ENCODE measurements around the gene ISY1.
"Not testable (repeated sequence)": the region's sequence is repeated elsewhere in the genome, so short reads cannot be mapped to it uniquely, and the experiment has no call there.

The ISY1 gene

DNA sequence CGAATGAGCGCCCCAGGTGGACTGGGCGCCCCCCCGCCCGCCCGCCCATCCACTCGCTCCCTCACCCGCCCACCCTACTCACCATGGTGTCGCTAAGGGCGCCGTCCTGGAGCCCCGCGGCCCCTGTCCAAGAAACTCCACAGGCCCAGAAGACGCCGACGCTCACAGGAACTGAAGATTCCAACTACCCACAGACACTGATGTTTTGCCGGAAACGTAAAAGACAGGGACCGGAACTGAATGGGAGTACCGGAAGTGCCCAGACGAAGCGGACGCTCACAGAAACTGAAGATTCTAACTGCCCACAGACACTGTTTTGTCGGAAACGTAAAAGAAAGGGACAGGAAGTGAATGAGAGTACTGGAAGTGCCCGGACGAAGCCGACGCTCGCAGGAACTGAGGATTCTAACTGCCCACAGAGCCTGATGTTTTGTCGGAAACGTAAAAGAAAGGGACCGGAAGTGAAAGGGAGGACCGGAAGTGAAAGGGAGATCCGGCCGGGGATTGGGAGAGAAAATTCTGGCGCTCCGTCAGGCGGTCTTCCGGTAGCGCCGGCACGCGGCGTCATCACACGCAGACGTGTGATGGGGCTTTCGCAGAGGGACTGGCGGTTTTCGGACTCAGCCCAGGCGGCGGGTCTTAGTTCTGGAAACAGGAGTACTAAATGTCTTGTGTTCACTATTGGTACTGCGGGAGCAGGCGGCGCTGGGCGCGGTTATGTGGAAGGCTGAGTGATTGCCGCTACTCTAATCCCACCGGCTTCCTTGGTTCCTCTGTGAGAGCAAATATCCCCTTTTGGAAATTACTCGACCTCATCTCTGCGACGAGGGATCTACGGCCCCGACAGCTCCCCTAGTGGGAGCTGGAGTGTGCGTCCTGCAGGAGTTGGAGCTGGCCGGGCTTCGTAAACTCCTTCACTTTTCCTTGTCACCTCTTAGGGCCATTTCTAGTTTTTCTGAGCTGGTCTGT, at the start of gene ISY1:
Gene ISY1, minus strand, starts transcription at position 173 of the 969 bp plus-strand sequence. Its CDS starts 88 bp downstream, at position 85.
- DNase-seq = peak; percentile 95

DNA sequence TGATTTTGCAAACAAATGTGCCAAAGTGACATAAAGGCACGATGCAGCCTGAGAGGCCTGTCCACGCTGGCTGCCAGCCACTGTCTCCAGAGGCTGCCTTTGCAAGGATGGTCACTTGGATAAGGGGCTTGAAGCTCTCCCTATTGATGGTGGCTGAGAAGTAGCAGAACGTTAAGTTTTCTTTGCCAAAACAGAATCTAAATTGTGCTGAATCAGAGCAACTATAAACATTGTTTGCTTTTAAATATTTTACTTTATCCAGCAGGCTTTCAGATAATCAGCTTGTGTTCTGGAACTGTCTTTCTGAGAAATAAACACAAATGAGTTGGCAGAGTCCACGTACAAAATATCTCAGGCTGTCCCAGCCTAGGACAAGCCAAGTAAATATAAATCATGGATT, 46.6 kb upstream of the ISY1 start:
- no peak for DNase-seq

DNA sequence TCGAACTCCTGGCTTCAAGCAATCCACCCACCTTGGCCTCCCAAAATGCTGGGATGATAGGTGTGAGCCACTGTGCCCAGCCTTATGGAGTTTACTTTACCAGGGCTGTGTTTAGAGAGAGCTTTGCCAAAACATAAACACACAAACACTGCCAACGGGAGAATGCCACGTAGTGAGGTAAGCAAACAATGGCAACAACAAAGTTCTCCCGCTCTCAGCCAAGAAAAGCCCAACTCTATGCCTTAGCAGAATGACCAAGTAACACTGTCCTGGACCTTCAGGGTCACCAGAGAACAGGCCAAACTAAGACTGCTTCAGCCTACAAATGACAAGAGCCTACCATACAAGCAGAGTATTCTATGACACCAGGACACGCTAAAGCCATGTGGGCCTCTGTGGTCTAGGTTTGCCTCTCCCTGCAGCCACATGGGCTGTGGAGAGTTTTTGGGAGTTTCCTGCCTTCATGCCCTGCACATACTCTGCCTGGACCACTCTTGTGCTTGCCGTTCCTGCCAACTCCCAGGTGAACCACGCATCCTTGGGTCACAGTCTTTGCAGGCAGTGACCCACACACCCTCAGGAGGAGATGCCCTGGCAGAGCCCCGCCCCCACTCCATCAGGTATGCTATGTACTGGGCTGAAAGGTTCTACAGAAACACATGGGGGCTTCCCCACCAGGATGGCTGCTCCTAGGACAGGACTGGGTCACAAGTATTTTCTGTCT, 44.4 kb upstream of the ISY1 start:
- no peak for DNase-seq

DNA sequence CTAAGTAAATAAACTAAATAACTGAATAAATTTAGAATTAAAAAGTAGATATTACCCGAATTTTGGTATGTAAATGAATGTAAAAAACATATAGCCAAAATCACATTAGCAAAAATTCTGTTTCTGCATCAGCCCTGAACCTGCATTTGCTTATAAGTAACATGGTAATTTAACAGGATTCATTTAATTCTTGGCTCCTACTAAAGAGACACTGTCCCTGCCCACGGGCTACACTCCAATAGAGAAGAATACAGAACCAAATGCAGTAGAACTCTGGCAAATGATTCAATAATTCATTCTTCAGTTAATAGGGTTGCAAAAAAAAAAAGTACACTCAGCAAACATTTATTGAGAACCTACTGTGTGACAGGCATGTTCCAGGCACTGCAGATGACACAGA, 43.6 kb upstream of the ISY1 start:
- DNase-seq = no peak

DNA sequence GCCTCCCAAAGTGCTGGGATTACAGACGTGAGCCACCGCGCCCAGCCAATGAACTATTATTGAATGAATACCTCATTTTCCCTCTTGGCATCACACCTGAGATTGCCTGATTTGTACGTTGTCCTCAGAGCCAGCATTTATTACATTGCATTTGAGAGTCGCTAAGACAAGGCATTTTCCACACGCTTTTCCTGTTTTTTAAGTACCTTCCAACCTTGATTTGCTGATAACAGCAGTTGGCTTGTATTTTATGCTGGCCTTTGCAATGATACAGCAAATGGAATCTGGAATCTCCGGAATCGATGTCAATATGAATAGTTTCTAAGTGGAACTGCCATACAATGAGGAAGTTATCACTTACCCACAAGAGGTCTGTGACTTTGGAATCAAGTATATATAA, 38.5 kb upstream of the ISY1 start:
- no peak for DNase-seq

DNA sequence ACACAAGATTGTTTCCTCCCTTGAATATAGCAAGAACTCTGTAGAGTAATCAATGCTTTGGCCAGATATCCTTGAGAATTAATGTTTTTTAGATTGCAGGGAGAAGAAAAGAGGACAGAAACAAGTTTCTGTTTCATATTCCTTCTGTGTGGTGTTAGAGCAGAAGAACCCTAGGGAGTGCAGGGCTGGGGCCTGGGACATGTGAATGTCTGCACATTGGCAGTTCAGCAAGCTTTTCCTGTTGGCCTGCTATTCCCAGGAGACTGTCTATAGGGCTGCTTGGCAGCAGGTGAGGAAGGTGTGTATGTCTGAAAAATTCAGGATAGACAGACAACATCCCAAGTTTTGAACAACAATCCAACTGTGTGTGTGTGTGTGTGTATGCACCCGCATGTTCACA, 36.5 kb upstream of the ISY1 start:
- DNase-seq = no peak

DNA sequence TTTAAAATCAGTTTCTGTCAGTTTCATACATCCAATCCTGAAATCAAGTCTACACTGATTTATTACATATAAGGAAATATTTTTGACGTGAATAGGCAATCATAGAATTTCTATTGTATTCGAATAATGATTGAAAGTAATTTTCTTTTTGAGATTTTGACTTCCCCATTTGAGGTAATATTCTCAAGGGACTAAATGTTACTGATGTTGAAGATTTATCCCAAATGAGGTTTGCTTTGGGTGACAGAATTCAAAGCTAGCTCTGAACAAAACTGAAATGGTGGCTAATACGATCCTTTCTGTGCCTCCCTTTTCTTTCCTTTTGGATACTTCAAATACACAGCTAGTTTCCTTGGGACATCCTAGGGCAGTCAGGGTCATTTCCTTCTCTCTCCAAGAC, 35.7 kb upstream of the ISY1 start:
- no peak for DNase-seq

DNA sequence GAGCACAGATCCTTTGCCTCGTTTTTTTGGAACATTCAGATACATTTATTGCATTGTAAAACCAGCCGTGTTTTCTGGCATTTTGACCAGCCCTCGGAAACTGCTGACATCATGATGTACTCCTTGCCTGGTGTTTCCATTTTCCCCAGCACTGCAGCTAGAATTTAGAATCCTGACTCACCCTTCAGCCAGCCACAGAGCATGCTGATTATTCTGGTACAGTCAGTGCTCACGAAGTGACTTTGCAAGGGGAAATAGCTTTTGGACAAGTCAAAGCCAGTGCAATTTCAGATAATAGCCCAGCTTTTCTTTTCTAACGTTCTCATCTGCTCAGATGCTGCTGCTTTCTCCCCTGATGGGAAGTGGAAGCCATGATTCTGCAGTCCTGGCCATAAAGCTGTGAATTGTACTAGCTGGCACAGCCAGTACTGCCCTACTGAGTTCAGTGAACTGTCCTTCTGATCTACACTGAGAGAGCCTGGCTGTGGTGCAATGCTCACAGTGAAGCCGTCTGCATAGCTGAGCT, 34.9 kb upstream of the ISY1 start:
- no peak for DNase-seq

DNA sequence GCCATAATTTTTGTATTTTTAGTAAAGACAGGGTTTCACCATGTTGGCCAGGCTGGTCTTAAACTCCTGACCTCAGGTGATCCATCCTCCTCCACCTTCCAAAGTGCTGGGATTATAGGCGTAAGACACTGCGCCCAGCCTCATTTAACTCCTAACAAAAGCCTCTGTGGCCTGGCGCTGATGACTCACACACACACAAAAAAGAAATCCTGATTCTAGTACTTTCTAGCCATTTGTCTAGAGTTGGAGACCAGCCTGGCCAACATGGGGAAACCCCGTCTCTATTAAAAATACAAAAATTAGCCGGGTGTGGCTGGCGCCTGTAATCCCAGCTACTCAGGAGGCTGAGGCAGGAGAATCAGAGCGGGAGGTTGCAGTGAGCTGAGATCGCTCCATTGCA, 28.9 kb upstream of the ISY1 start:
- DNase-seq = not testable (repeated sequence)

DNA sequence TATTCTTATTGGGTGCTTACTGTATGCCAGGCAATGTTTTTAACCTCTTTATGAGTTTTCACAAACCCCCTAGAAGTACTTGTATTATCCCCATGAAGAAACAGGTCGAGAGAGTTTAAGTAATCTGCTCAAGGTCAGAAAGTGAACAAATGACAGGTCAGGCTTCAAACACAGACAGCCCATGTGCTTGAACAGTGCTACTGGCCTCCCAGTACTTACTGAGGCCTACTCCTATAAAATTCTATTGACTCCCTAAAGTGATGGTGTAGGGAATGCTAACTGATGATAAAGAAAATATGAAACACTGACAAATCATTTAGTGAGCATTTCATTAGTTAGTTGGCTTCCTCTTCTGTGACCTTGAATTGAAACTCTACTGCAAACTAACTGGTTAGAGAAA, 27.0 kb upstream of the ISY1 start:
- no peak for DNase-seq

DNA sequence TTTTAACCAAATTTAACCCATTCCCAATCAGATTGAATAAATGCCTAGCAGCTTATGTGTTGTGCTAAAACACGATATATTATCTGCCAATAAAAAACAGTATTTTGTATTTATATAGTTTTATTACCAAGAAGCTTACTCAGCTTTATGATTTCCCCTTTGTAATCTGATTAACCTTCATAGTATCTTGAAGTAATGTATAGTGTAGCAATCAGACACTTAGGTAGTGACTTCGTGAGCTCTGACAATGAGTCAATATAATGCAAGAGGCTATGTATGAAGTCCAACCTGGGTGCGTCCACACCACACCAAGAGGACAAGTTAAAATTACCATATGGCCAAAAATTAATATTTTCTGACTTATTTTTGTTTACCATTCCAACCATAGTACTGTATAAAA, 24.9 kb upstream of the ISY1 start:
- no peak for DNase-seq

DNA sequence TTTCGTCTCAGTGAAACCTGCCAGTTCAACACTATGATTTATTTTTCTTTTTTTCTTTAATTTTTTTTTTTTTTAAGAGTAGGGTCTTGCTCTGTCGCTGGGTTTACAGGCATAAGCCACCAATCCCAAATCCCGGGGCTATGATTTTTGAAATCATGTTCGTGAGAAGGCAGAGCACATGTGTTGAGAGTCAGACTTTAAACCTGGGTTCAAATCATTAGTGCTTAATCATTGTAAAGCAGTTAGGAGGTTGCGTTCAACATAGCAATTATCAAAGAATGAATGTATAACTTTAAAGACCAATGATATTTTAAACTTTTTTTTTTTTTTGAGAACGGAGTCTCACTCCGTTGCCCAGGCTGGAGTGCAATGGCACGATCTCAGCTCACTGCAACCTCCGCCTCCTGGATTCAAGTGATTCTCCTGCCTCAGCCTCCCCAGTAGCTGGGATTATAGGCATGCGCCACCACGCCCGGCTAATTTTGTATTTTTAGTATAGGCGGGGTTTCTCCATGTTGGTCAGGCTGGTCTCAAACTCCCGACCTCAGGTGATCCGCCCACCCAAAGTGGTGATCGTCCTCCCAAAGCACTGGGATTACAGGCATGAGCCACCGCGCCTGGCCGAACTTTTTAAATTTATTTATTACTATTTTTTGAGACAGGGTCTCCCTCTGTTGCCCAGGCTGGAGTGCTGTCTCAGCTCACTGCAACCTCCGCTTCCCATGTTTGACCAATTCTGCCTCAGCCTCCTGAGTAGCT, 24.1 kb upstream of the ISY1 start:
- not testable (repeated sequence) for DNase-seq

DNA sequence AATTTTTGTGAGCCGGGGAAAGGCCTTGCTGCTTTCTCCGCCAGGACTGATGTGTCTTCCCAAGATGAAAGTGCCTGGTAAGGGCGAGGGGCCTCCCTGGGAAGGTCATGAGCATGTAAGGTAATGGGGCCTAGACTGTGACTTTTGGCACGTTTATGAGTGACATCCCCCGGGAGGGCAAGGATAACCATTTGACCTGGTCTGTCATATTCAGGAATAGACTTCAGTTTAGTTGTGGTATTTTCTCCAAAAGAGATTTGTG, 23.5 kb upstream of the ISY1 start:
- DNase-seq = no peak

DNA sequence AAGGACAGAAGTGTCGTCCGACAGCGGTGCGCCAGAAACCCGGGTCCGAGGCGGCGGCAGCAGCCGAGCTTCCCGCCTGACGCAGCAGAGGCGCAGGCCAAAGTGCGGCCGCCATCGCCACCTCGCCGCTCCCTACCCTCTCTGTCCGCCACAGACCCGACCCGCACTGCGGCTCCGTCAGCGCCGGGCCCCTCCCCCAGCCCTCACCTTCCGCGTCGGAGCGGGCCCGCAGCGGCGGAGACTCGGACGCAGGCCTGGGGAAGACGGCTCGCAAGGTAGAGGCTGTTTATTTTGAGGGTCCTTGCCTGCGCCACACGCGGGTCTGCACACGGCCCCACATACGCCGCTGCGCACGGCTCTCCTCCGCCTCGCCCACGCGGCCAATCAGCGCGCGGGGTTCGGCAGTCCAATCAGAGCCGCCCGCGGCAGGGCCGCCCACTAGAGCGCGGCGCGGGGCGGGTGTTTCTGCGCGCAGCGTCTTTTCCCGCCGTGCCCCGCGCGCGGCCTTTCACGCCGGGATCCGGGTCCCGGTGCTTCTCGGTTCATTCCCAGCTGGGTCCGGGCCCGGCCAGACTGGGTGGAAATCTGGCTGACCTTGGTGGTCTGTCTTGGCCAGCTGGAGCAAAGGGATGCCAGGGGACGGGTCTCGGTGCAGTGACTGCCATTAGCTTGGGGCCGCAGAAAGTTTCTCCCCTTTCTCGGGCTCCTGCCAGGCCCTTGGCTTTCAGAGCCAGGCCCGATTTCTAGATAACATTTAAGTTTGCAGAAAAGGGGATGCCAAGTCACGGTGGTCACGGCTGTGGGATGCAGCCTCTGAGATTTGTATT, 22.9 kb upstream of the ISY1 start, which contains the start of gene CNBP:
Gene CNBP, minus strand, starts transcription at position 328 of the 827 bp plus-strand sequence. CDS start 12,139 bp downstream, outside the sequence.
- DNase-seq = peak; percentile 96

DNA sequence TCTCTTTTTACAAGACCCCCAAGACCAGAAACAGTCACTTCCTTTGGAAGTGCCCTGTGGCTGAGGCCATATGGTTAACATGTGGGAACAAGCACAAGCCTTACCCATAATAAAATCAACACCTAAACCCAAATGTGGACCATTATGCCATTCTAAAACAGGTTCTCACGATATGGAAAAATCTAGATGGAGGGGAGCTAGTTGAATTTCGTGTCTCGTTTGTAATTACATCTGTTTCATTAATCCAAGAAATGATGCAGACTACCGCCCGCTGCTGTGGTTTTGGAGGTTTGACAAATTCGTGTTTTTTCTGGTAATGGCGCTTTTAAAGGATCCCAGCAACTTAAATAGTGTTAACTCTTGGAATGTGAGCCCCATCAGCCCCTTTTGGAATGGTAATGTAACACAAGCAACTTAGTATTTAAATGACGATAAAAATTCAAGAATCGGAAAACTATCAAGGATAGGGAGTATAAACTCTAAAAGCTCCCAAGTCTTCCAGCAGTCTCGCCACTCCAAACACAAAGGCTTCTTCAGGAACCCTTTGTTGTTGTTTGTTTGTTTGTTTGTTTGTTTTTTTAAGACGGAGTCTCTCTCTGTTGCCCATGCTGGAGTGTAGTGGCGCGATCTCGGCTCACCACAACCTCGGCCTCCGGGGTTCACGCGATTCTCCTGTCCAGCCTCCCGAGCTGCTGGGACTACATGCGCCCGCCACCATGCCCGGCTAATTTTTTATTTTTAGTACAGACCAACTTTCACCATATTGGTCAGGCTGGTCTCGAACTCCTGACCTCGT, 21.7 kb upstream of the ISY1 start:
- no peak for DNase-seq

DNA sequence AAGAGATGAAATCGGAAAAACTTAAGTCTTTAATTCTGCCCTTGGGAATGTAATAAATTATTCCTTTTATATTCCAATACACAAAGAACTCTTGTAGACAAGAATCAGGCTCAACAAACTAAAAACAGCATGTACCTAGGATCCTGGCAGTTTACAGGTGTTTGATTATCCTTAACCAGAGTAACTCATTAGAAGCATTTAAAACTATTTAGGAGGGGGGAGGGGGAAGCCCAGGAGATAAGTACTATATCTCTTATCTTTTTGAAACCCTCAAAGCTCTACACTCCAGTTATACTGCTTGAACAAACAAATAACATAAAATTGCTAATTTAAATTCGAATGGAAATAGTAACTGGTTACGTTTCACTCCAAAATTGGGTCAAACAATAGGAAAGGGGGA, 21.0 kb upstream of the ISY1 start:
- no peak for DNase-seq

DNA sequence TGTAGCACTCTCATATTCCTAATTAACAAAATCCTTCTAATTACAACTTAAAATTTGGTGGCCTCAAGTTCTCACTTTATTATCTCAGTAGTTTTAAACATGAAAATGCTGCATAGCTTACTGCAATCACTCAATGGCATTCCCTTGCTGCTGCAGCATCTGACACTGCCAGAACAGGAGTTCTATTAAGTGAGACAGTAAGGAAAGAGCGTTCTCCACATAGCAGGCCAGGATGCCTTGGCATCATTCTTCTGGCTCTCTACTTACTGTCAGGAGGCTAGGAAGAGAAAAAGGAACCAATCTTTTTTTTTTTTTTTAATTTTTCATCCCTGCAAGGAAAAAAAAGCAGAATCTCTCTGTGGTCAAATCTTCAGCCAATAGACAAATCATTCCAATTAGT, 19.6 kb upstream of the ISY1 start:
- no peak for DNase-seq

DNA sequence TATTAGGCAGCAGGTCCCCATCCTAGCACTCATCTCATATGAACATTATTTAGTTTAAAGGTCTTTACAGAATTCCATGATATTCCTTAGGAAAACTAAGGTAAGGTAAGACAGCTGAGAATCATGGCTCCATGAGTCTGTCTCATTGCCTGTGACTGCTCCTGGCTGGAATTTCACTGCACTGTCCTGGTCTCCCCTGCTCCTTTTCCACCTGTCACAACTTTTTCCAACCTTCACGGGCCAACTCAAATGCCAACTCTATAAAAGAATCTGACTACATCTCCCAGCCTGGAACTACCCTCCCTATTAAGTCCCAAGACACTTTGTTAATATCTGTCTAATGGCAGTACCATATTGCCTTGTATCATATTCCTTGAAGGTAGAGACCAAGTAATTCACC, 15.2 kb upstream of the ISY1 start:
- no peak for DNase-seq

DNA sequence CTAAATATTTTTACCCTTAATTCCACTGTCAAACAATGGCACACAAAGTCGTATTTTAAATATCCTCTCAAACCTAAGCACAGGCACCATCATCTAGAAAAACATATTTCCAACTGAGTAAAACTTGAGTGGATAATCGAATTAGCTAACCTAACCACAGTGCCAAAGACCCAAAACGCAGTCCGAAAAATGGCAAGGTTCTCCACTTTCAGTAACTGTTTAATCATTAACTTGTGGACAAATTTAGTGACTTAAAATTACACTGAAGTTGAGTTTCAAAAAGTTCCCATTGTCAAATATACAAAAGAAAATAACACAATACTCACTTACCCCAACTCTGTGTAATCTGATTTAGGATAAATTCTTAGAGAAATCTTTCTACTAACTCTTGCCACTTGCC, 12.9 kb upstream of the ISY1 start:
- DNase-seq = no peak

DNA sequence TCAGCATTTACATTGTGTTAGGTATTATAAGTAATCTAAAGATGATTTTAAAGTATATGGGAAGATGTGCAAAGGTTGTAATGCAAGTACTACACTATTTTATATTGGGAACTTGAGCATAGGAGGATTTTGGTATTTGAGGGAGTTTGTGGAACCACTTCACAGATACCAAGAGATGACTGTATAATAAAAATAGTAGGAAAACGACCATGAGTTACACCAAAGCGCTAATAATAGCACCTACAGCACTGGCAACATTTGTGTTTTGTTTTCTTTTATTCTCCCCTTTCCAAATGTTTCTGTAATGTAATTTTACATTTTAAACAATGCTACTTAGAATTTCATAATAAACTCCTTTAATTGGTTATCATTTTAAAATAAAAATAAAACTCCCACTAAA, 12.3 kb upstream of the ISY1 start:
- no peak for DNase-seq

DNA sequence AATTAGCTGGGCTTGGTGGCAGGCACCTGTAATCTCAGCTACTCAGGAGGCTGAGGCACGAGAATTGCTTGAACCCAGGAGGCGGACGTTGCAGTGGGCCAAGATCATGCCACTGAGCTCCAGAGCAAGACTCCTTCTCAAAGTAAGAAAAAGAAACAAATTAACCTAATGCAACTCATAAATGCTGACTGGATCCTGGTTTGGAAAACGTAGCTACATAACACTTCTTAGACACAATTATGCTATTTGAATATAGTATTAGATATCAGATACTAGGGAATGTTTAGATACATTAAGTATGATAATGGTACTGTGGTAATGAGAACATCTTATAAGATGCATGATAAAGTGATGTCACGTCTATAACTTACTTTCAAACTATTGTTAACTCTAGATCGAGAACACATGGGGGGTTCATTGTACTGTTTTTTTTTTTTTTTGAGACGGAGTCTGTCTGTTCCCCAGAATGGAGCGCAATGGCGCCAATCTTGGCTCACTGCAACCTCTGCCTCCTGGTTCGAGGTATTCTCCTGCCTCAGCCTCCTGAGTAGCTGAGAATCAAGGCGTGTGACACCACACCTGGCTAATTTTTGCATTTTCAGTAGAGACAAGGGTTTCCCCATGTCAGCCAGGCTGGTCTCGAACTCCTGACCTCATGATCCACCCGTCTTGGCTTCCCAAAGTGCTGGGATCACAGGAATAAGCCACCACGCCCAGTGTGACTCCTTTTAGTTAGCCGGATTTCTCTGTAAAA, 5.9 kb upstream of the ISY1 start:
- DNase-seq = no peak

Data from NCI-H2107 (cell line).